Esophagus muscularis mucosa (tissue), 4 donors: Measurements from ENCODE around the gene TBC1D22A.

ENCODE experiments used
- EP300 ChIP-seq: sonication (generic); formaldehyde crosslinking; IDR thresholded peaks from one replicate; pipeline ENCODE4 v1.6.1; 2017; ENCODE audit warnings: antibody characterized with exemption
- POLR2A ChIP-seq: fragments of 450-650 bp; IDR thresholded peaks from one replicate; pipeline ENCODE4 v1.6.1; 2017; ENCODE audit warnings: antibody characterized with exemption, moderate library complexity, mild to moderate bottlenecking, low read depth
- TF ChIP-seq, protein P1 (sequence below), 3 experiments: fragments of 200-600 bp in 2 of 3; fragments of 450-650 bp in 1 of 3; sonication (generic) in 2 of 3; IDR thresholded peaks; one replicate each; pipeline ENCODE4 v1.5.1; 2017 to 2019; ENCODE audit warnings: antibody characterized with exemption in 3 of 3, mild to moderate bottlenecking in 2 of 3, moderate library complexity in 1 of 3

- TF ChIP-seq, protein P1, sequence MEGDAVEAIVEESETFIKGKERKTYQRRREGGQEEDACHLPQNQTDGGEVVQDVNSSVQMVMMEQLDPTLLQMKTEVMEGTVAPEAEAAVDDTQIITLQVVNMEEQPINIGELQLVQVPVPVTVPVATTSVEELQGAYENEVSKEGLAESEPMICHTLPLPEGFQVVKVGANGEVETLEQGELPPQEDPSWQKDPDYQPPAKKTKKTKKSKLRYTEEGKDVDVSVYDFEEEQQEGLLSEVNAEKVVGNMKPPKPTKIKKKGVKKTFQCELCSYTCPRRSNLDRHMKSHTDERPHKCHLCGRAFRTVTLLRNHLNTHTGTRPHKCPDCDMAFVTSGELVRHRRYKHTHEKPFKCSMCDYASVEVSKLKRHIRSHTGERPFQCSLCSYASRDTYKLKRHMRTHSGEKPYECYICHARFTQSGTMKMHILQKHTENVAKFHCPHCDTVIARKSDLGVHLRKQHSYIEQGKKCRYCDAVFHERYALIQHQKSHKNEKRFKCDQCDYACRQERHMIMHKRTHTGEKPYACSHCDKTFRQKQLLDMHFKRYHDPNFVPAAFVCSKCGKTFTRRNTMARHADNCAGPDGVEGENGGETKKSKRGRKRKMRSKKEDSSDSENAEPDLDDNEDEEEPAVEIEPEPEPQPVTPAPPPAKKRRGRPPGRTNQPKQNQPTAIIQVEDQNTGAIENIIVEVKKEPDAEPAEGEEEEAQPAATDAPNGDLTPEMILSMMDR (IDR thresholded peaks at IDR 0.05) = no peak
- no peak for TF ChIP-seq POLR2A
- TF ChIP-seq EP300 = no peak
These were observed 369.4 kb downstream of the TBC1D22A start for GRCh38 chr22:47131632-47132427.
